Hepatocyte (in vitro differentiated cells): ENCODE data around the gene SLC6A7. TPM values are rescaled to one million over a fixed set of nuclear protein-coding genes. Genes with fewer than 3 reads are reported as not detected.
A peak's percentile ranks its signal among the peaks of the same experiment; 100 is the strongest.

Experiments used
- DNase-seq: peaks from one replicate; pipeline ENCODE4 v3.0.0-alpha.2; 2016; ENCODE audit warnings: low spot score
- H2AFZ ChIP-seq: fragments of 200-600 bp; sonication (generic); 2 replicates; pipeline ENCODE4 v1.6.0; 2016; ENCODE audit warnings: antibody characterized with exemption, mild to moderate bottlenecking
- H3K27ac ChIP-seq: fragments of 200-600 bp; sonication (generic); 2 replicates; pipeline ENCODE4 v1.5.1; 2016; ENCODE audit warnings: mild to moderate bottlenecking
- H3K27me3 ChIP-seq: fragments of 200-600 bp; sonication (generic); 2 replicates; pipeline ENCODE4 v1.6.1; 2016
- H3K36me3 ChIP-seq: fragments of 200-600 bp; sonication (generic); replicated peaks from 2 replicates; pipeline ENCODE4 v1.5.1; 2016; ENCODE audit warnings: low read depth; ENCODE audit not compliant: insufficient read depth
- H3K4me1 ChIP-seq: fragments of 200-600 bp; sonication (generic); 2 replicates; pipeline ENCODE4 v1.5.1; 2016; ENCODE audit warnings: mild to moderate bottlenecking, moderate library complexity; ENCODE audit not compliant: insufficient read depth
- H3K4me2 ChIP-seq: fragments of 200-600 bp; sonication (generic); 2 replicates; pipeline ENCODE4 v1.6.0; 2016
- H3K4me3 ChIP-seq: fragments of 200-600 bp; sonication (generic); 2 replicates; pipeline ENCODE4 v1.5.1; 2016; ENCODE audit warnings: mild to moderate bottlenecking
- H3K79me2 ChIP-seq: fragments of 200-600 bp; sonication (generic); 2 replicates; pipeline ENCODE4 v1.6.0; 2017; ENCODE audit warnings: mild to moderate bottlenecking
- H3K9me2 ChIP-seq: fragments of 200-600 bp; sonication (generic); replicated peaks from 2 replicates; pipeline ENCODE4 v1.6.0; 2017; ENCODE audit warnings: mild to moderate bottlenecking; ENCODE audit not compliant: insufficient read depth
- H3K9me3 ChIP-seq: fragments of 200-600 bp; sonication (generic); 2 replicates; pipeline ENCODE4 v1.5.1; 2016; ENCODE audit warnings: low read depth, mild to moderate bottlenecking
- H4K20me1 ChIP-seq: fragments of 200-600 bp; sonication (generic); 2 replicates; pipeline ENCODE4 v1.6.0; 2016; ENCODE audit warnings: mild to moderate bottlenecking; ENCODE audit not compliant: insufficient read depth, poor library complexity, severe bottlenecking
- EZH2 ChIP-seq: fragments of 200-600 bp; sonication (generic); IDR thresholded peaks from 2 replicates; pipeline ENCODE4 v1.6.1; 2016; ENCODE audit warnings: antibody characterized with exemption, mild to moderate bottlenecking, borderline replicate concordance
- EZH2phosphoT487 ChIP-seq: fragments of 200-600 bp; sonication (generic); IDR thresholded peaks from one replicate; pipeline ENCODE4 v1.6.1; 2018; ENCODE audit warnings: antibody characterized with exemption, mild to moderate bottlenecking, low read depth, moderate library complexity; ENCODE audit not compliant: unreplicated experiment, severe bottlenecking
- WGBS: methylation state at CpG from one replicate; pipeline ENCODE4 v1.1.6; 2016; ENCODE audit warnings: low lambda C conversion rate; ENCODE audit errors: missing lambda C conversion rate; 5-methylcytosine and 5-hydroxymethylcytosine counted together
- polyA plus RNA-seq: library from polyadenylated mRNA; unstranded; fragments of >200 nt; fragmentation: Nextera tagmentation; extraction: Ambion mirVana; gene quantifications from 2 replicates; pipeline ENCODE4 v1.2.1, GENCODE V29; 2016
- total RNA-seq: library from RNA; depleted of rRNA; stranded (reverse); fragments of >200 nt; gene quantifications from 2 replicates; pipeline ENCODE4 v1.2.3, GENCODE V29; 2014
- TF ChIP-seq, protein P1 (sequence below): fragments of 200-600 bp; sonication (generic); IDR thresholded peaks from 2 replicates; pipeline ENCODE4 v1.5.1; 2016; ENCODE audit warnings: antibody characterized with exemption, mild to moderate bottlenecking; ENCODE audit not compliant: poor library complexity

Gene SLC6A7
- total and polyA plus RNA-seq, 2 experiments from 2014 or later, result 0.39 to 1.1 TPM

DNA sequence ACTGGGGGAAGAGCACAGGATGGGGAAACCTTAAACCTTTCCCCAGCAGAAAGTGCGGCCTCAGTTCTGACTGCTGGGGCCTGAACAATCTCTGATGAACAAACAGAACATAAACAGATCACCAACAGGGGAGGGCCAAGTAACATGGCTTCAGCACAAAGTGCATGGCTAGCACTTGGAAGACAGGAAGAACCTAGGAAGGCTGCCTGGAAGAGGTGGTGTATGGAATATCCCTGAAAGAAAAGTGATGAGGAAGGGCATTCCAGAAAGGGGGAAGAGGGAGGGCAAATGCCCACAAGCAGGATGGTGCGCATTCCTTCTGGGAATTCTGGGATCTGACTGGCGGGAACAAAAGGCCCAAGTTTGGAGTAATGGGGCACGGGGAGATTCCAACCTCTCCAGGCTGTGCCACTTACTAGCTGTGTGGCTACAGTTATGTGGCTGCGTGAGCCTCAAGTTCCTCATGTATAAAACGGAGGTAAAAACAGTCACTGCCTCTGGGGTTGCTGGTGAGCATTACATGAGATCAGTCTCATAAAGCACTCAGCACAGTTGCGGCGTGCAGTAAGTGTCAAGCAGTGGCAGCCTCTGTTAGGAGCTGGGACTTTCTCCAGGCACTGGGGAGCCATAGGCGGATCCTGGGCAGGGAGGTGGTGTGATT, 35.8 kb upstream of the SLC6A7 start:
- Histone ChIP-seq H2AFZ (no peak overlapping the region), H3K79me2 (peaks cover 54% of the 10 kb centered on the region), H3K4me2 (peak overlapping the region; percentile 75), H4K20me1 (peaks cover 3% of the 10 kb centered on the region), H3K9me2 (no peaks in the 10 kb centered on the region), H3K4me3 (no peak overlapping the region), H3K4me1 (peaks cover 43% of the 10 kb centered on the region), H3K9me3 (no peaks in the 10 kb centered on the region), H3K36me3 (no peaks in the 10 kb centered on the region), H3K27ac (peak overlapping the region; percentile 97), H3K27me3 (no peaks in the 10 kb centered on the region)
- WGBS, result 57% methylated on average over 9 of the region's 9 CpGs
- TF ChIP-seq, protein P1, sequence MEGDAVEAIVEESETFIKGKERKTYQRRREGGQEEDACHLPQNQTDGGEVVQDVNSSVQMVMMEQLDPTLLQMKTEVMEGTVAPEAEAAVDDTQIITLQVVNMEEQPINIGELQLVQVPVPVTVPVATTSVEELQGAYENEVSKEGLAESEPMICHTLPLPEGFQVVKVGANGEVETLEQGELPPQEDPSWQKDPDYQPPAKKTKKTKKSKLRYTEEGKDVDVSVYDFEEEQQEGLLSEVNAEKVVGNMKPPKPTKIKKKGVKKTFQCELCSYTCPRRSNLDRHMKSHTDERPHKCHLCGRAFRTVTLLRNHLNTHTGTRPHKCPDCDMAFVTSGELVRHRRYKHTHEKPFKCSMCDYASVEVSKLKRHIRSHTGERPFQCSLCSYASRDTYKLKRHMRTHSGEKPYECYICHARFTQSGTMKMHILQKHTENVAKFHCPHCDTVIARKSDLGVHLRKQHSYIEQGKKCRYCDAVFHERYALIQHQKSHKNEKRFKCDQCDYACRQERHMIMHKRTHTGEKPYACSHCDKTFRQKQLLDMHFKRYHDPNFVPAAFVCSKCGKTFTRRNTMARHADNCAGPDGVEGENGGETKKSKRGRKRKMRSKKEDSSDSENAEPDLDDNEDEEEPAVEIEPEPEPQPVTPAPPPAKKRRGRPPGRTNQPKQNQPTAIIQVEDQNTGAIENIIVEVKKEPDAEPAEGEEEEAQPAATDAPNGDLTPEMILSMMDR, result no peak
- no peak for TF ChIP-seq EZH2
- TF ChIP-seq EZH2phosphoT487, result no peak
- DNase-seq, result peak; percentile 69

DNA sequence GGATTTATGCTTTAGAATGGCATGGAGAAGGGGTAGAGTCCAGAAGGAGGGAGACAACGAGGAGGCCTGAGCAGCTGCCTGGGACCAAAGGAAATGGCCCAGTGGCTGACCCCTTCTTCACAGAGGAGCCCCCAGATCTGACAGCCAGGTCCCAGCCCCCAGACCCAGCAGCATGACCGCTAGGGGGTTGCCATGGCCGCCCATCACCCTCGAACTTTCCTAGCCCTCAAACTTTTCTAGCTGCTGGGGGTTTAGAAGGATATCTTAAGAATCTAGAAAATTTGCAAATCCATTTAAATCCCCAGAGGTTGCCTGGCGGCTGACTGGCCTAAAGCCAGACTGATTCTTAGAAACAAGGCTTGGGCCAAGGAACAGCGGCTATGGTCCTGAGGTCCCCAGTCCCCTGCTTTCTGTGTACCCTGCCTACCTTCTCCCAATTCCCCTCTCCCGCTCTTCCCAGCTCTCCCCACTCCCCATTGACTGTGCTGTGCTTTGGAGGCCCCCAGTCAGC, 35.2 kb upstream of the SLC6A7 start:
- no peaks in the 10 kb centered on the region for H3K9me3 ChIP-seq
- no peaks in the 10 kb centered on the region for H3K9me2 ChIP-seq
- H2AFZ ChIP-seq, result no peak overlapping the region
- peak overlapping the region; percentile 75 for H3K4me2 ChIP-seq
- peaks cover 3% of the 10 kb centered on the region for H4K20me1 ChIP-seq
- no peak for DNase-seq
- 53% methylated on average over 7 of the region's 7 CpGs for WGBS
- peak overlapping the region; percentile 49 for H3K4me3 ChIP-seq
- no peaks in the 10 kb centered on the region for H3K27me3 ChIP-seq
- no peaks in the 10 kb centered on the region for H3K36me3 ChIP-seq
- H3K27ac ChIP-seq, result peak overlapping the region; percentile 97
- peaks cover 48% of the 10 kb centered on the region for H3K4me1 ChIP-seq
- peaks cover 48% of the 10 kb centered on the region for H3K79me2 ChIP-seq
- TF ChIP-seq EZH2, result no peak
- TF ChIP-seq, protein P1, result no peak
- no peak for TF ChIP-seq EZH2phosphoT487

- H3K9me2 ChIP-seq, result no peaks in the 10 kb centered on the region
- peaks cover 41% of the 10 kb centered on the region for H3K79me2 ChIP-seq
- peak within 1 kb of the TSS; percentile 75 for H3K4me2 ChIP-seq
- H2AFZ ChIP-seq, result no peak within 1 kb of the TSS
- peak; percentile 89 for DNase-seq
- TF ChIP-seq, protein P1, result no peak
- TF ChIP-seq EZH2phosphoT487 (no peak), EZH2 (no peak)
- WGBS, result 12% methylated on average over 11 of the region's 17 CpGs
- H3K27ac ChIP-seq, result peak within 1 kb of the TSS; percentile 97
- H4K20me1 ChIP-seq, result peaks cover 3% of the 10 kb centered on the region
- H3K27me3 ChIP-seq, result no peaks in the 10 kb centered on the region
- peak within 1 kb of the TSS; percentile 49 for H3K4me3 ChIP-seq
- peaks cover 54% of the 10 kb centered on the region for H3K4me1 ChIP-seq
- no peaks in the 10 kb centered on the region for H3K36me3 ChIP-seq
- H3K9me3 ChIP-seq, result no peaks in the 10 kb centered on the region
Observed at GRCh38 chr5:150155258-150156026, 34.4 kb upstream of the SLC6A7 start, which contains the start of gene PDGFRB. PDGFRB (minus strand) TSS chr5:150155845; CDS start chr5:150137047, 18,798 bp downstream.
